NCI-H2171 (cell line): ENCODE data around the gene MYO1E.

Experiments used
- DNase-seq: peaks from one replicate; lab custom pipeline; 2025; lab: John Stamatoyannopoulos, UW

Gene MYO1E

GRCh38 chr15:59260090-59260489 is 112.6 kb downstream of the MYO1E start:
- no peak for DNase-seq

DNA sequence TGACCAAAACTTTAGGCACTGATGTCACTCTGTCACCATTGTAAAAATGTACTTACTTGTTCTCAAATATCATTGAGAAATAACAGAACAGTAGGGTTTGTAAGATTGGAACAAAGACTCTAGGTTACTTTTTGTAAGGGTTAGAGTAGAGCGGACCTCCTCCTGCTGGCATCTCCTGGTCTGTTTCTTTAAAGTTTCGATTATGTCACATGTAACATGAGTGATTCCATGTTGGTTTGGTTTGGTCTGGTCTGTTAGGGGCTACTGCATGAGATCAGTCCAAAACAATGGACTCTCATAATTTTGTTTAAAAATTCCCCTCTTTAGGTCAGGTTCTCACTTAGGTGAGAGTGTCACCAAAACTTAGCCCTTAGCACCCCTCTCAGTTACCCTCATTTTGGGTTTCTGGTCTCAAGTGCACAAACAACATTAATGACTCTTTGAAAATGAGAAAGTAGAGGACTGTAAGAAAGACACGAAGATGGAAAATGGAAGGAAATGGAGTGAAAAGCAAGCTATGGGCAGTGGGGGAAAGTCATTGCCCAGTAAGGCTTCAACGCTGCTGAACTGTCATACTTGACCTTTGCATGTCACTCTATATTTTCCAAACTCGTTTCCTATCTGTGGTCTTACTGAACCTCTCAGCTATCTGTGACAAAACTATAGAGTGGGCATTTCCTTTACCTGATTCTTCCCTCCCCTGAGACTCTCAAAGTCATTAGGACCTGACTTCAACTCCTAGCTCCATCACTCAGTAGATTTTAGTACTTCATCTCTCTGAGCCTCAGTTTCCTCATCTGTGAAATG is 113.3 kb downstream of the MYO1E start:
- no peak for DNase-seq

DNA sequence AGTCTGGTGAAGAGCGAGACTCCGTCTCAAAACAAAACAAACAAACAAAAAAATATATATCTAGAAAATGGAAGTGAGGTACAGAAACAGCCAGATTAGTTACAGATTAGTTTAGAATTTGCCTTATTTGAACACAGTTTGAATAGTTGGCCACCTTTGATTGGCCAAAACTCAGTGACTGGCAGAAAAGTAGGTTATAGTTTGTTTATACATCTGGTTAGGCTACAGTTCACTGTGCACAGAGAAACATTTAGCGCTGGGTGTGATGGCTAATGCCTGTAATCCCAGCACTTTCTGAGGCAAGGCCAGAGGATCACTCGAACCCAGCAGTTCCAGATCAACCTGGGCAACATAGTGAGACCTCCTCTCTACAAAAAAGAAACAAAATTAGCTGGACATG is 114.4 kb downstream of the MYO1E start:
- no peak for DNase-seq

- no peak for DNase-seq
Measured at GRCh38 chr15:59257140-59257539, 115.5 kb downstream of the MYO1E start.

DNA sequence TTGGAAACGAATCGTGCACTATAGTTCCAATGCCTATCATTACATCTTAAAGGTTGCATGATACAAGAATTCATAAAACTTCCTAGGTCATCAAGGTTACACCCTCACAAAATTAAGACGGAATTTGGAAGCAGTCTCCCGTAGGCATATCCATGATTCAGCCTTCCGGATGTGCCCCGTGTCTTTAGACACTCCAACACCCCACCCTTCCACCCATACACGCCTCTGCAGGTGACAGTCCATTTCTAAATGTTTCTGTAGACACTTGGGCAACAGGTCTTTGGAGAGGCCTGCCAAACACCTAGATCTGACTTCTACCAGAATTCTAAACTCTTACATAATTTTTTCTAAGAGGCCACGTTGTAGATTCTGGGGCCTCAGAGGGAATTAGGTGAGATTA is 116.2 kb downstream of the MYO1E start:
- DNase-seq, result no peak

GRCh38 chr15:59255680-59256336 is 116.9 kb downstream of the MYO1E start:
- no peak for DNase-seq

DNA sequence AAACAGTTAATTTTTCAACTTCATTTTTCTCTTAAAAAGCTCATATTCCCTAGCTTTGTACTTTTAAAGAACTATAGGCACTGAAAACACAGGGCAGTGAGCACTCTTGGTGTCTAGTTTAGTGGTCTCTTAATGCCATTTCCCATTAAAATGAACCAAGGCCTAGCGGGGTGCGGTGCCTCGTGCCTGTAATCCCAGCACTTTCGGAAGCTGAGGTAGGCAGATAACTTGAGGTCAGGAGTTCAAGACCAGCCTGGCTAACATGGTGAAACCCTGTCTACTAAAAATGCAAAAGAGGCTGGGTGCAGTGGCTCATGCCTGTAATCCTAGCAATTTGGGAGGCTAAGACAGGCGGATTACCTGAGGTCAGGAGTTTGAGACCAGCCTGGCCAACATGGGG is 120.5 kb downstream of the MYO1E start:
- DNase-seq, result no peak

- DNase-seq, result no peak
Measured at GRCh38 chr15:59251001-59251845, 121.4 kb downstream of the MYO1E start.

GRCh38 chr15:59250249-59250648 is 122.4 kb downstream of the MYO1E start:
- DNase-seq, result no peak

DNA sequence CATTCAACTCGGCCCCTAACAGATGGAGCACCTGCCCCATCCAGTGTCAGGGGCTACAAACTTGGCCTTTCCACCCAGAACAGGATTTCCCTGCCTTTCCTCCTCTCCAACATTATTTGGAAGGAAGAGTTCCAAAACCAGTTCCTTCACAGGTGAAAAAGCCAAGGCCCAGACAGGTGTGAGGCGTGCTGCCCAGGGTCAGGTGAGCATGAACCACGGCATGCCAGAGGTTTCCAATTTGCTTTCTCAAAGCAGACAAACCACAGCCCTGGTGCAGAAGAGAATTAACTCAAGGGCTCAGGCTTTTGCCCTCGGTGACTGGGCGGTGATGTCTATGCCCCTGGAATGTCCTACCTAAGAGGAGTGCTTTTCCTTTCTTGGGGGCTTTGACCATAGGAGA is 122.9 kb downstream of the MYO1E start:
- no peak for DNase-seq

DNA sequence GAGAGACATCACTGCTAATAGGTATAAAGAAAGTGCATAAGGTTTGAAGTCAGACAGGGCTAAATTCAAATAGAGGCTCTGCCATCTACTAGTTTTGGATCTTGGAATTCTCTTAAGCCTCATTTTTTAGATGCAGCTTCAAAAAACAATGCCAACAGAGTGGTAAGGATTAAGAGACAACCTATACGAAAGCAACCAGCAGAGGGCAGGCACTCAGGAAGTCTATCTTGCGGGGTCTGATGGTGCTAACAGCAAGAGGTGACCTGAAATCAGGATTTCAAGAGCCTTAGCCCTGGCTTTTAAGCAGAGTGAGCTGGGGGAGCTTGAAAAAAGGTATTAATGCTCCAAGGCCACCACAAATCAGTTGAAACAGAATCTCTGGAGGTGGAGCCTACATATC is 125.3 kb downstream of the MYO1E start:
- DNase-seq, result no peak

- DNase-seq, result no peak
Measured at GRCh38 chr15:59245559-59245958, 127.1 kb downstream of the MYO1E start.

DNA sequence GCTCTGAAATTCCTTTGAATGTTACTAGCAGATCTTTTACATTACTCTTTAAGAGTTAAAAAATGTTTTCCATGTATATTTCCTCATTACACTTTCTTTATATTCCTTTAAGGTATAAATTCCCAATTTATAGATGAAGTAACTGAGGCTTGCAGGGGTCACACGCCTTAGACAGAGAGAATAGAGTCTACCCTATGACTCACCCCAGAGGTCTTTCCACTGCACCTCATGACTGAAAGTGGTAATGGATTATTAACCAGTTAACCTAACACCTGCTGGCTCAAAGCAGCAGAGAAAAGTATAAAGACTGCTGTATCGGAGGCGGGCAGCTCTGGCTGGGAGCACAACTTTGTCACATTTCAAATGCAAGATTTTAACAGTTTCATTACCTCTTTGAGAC is 128.3 kb downstream of the MYO1E start:
- no peak for DNase-seq

GRCh38 chr15:59243622-59244021 is 129.0 kb downstream of the MYO1E start:
- DNase-seq, result no peak

DNA sequence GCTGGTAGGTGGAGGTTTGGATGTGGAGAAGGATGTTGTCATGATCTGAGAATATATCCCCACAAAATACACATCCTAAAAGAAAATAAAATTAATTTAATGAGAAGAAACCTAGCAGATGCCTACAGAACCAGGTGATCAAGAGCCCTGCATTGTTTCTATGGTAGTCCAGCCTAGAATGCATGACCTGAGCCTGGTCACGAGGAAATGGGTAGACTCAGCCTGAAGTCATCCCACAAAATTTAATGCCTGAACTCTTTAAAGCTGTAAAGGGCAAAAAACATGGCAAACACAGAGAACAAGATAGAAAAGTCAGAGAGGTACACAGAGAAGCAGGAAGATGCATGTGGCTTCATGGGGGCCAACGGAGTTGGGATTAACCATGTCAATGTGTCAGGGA is 130.0 kb downstream of the MYO1E start:
- no peak for DNase-seq

DNA sequence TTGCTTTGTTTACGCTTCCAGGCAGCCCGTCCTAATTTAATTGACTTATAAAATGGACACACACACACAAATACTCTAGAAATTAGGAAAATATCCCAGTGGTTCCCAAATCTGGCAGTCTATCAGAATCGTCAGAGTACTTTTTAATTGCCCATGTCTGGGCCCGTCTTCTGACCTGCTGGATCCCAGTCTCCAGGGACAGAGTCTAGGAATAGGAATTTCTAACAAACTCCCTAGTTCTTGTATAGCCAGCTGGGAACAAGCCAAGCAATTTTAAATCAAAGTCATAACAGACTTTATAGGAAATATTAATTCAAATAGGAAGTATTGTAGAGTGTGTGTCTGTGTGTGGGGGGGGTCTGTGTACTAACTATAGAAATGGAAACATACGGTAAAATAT is 132.6 kb downstream of the MYO1E start:
- no peak for DNase-seq

- DNase-seq, result no peak
Measured at GRCh38 chr15:59237924-59238331, 134.7 kb downstream of the MYO1E start.

GRCh38 chr15:59237119-59237855 is 135.4 kb downstream of the MYO1E start:
- DNase-seq, result no peak

GRCh38 chr15:59236394-59236793 is 136.3 kb downstream of the MYO1E start:
- DNase-seq, result no peak

- DNase-seq, result no peak
Measured at GRCh38 chr15:59232476-59232875, 140.2 kb downstream of the MYO1E start.

GRCh38 chr15:59230531-59231055 is 142.1 kb downstream of the MYO1E start:
- DNase-seq, result no peak

DNA sequence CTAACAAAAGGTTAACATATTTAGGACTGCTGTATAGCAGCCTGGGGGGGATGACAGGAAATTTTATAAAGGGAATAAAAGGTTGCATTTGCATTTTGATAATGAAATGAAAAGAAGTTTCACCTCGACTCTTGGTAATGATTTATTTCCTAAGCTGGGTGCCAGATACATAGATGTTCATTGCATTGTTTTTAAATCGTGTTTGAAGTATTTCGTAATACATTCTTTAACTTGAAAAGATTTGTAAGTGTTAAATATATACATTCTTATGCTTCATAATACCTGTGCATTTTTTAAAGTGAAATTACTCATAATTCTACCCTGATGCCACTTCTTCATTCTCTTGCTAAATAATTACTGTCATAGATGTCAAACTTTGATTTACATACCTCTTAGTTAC is 143.2 kb downstream of the MYO1E start:
- DNase-seq, result no peak
